Measurements from ENCODE around the gene BAIAP2L1.

Gene BAIAP2L1

GRCh38 chr7:98293265-98293664, 107.6 kb downstream of the BAIAP2L1 start:
- DNase-seq (ENCODE audit: low spot score): no peak

GRCh38 chr7:98291717-98292116, 109.2 kb downstream of the BAIAP2L1 start:
- DNase-seq (ENCODE audit: low spot score): no peak

- DNase-seq (ENCODE audit: low spot score): no peak
Measured at GRCh38 chr7:98289333-98289875, 111.5 kb downstream of the BAIAP2L1 start.

- no peak for DNase-seq (ENCODE audit: low spot score)
Measured at GRCh38 chr7:98288064-98288823, 112.6 kb downstream of the BAIAP2L1 start.

- no peak for DNase-seq (ENCODE audit: low spot score)
Measured at GRCh38 chr7:98287486-98287959, 113.4 kb downstream of the BAIAP2L1 start.

- no peak for DNase-seq (ENCODE audit: low spot score)
Measured at GRCh38 chr7:98286701-98287485, 114.0 kb downstream of the BAIAP2L1 start.

- peak; percentile 88 for DNase-seq (ENCODE audit: low spot score)
Measured at GRCh38 chr7:98286093-98286539, 114.8 kb downstream of the BAIAP2L1 start.

GRCh38 chr7:98285157-98286092, 115.5 kb downstream of the BAIAP2L1 start:
- no peak for DNase-seq (ENCODE audit: low spot score)

GRCh38 chr7:98284335-98285036, 116.4 kb downstream of the BAIAP2L1 start:
- peak; percentile 90 for DNase-seq (ENCODE audit: low spot score)

GRCh38 chr7:98283887-98284222, 117.0 kb downstream of the BAIAP2L1 start:
- DNase-seq (ENCODE audit: low spot score): no peak

- DNase-seq (ENCODE audit: low spot score): no peak
Measured at GRCh38 chr7:98283127-98283886, 117.6 kb downstream of the BAIAP2L1 start.

GRCh38 chr7:98282703-98283102, 118.2 kb downstream of the BAIAP2L1 start:
- no peak for DNase-seq (ENCODE audit: low spot score)

GRCh38 chr7:98281757-98282606, 118.9 kb downstream of the BAIAP2L1 start:
- DNase-seq (ENCODE audit: low spot score): no peak

GRCh38 chr7:98280791-98281756, 119.8 kb downstream of the BAIAP2L1 start, which contains the start of gene BRI3:
Gene BRI3 (plus strand): TSS chr7:98281686. CDS start chr7:98281796, 110 bp downstream.
- peak; percentile 94 for DNase-seq (ENCODE audit: low spot score)

- DNase-seq (ENCODE audit: low spot score): no peak
Measured at GRCh38 chr7:98280296-98280695, 120.6 kb downstream of the BAIAP2L1 start.

- no peak for DNase-seq (ENCODE audit: low spot score)
Measured at GRCh38 chr7:98278936-98279335, 122.0 kb downstream of the BAIAP2L1 start.

- DNase-seq (ENCODE audit: low spot score): no peak
Measured at GRCh38 chr7:98278408-98278807, 122.5 kb downstream of the BAIAP2L1 start.

GRCh38 chr7:98276241-98276761, 124.6 kb downstream of the BAIAP2L1 start:
- DNase-seq (ENCODE audit: low spot score): no peak
